ENCODE results near the gene METTL18.

METTL18 gene

DNA sequence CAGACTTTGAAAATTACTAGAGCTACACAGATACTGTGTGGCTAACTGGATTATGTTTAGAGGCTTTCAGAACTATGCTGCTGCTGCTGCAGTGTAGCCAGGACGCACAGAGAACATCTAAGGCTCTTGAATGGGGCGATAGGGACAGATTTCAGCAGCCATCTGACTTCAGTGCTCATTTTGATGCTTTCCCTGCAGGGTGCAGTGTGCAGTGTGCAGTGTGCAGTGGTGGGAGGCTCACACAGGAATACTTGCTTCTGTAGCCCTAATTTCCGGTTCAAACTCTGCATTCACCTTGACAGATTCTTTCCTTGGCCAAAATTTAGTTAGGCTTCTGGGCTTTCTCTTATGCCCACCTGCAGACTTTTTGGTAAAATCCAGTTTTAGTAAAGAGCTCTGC, 7.7 kb downstream of the METTL18 start:
- DNase-seq (ENCODE audit: low read depth in 2 of 2) = no peak

GRCh38 chr1:169785267-169785666, 9.4 kb downstream of the METTL18 start:
- DNase-seq (ENCODE audit: low read depth in 2 of 2) = no peak

- DNase-seq (ENCODE audit: low read depth in 2 of 2) = no peak
These were observed 10.6 kb downstream of the METTL18 start for GRCh38 chr1:169784102-169784501.

DNA sequence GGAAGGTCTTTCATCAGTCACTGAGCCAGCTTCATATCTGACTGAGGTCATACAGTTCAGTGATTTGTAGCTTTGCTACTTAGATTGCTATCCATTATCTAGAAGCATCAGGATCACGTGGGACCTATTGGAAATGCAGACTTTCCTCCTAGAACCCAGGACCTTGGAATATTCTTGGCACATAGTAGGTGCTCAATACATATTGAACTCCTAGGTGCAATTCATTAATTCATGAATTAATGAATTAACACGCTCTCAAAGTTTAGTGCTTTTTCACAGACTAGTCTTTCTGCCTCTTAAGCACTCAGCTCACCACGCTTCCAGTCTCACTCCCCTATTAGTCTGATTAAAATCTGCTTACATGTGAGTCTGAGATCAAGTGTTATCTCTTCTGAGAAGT, 12.1 kb downstream of the METTL18 start:
- no peak for DNase-seq (ENCODE audit: low read depth in 2 of 2)

- DNase-seq (ENCODE audit: low read depth in 2 of 2) = no peak
These were observed 14.7 kb downstream of the METTL18 start for GRCh38 chr1:169779970-169780369.

DNA sequence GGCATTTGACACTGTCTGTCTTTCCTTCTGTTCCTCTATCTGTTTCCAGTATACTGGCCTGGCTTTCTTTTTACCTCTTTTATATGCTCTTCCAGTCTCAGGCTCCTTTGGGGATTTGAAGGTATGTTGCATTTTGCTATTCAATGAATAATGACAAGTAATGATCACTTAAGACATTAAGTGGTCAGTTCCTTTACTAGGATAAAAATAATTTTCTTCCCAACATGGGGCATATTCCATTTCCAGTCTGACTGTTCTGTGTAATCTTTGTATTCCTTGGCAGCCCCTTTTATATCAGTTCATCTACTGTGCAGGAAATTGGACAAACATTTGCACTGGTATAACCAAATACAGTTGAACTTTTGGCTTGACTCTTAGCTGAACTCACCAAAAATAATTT, 15.6 kb downstream of the METTL18 start:
- no peak for DNase-seq (ENCODE audit: low read depth in 2 of 2)

- DNase-seq (ENCODE audit: low read depth in 2 of 2) = no peak
These were observed 18.3 kb downstream of the METTL18 start for GRCh38 chr1:169776440-169776839.

GRCh38 chr1:169768161-169768560, 26.5 kb downstream of the METTL18 start:
- no peak for DNase-seq (ENCODE audit: low read depth in 2 of 2)

DNA sequence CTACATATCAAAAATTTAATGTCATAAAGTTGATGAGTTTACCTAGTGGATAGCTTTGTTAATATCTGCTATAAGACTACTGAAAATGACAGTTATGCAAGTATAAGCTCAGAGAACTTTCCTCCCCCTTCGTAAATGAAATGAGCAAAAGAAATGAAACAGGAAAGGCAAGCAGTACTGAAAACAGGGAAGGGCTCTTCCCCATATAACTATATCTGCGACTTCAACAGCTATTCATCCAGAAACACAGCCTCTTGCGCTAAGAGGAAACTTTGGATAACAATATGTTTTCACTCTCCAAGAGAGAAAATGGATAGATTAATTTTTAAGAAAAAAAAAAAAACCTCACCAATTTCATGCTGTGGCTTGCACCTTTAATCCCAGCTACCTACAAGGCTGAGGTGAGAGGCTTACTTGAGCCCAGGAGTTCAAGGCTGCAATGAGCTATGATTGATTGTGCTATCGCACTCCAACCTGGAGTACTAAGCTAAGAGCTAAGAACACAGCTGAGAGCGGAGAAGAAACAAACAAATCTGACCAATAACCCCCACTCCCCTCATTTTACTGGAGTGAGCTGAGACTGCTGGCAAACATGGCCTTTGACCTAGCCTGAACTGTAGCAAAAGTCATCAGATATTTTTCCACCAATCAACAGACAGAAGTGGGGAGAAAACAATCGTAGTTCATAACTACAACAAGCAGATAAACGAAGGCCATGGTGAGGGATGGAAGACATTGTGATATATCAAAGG, 29.0 kb downstream of the METTL18 start:
- no peak for DNase-seq (ENCODE audit: low read depth in 2 of 2)

GRCh38 chr1:169764919-169765318, 29.8 kb downstream of the METTL18 start:
- no peak for DNase-seq (ENCODE audit: low read depth in 2 of 2)

DNA sequence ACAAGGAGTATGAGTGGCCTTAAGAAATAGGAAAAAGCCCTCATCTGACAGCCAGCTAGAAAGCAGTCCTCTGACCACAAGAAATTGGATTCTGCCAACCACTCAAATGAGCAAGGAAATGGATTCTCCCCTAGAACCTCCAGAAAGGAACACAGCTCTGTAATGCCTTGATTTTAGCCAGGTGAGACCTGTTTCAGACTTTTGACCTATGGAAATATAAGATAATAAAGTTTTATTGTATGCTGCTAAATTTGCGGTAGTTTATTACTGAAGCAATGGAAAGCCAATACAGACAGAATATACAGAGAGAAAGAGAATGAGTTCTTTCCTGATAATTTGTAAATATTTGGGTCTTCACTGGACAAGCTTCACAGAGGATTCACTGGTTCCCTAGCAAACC, 32.0 kb downstream of the METTL18 start:
- DNase-seq (ENCODE audit: low read depth in 2 of 2) = no peak

DNA sequence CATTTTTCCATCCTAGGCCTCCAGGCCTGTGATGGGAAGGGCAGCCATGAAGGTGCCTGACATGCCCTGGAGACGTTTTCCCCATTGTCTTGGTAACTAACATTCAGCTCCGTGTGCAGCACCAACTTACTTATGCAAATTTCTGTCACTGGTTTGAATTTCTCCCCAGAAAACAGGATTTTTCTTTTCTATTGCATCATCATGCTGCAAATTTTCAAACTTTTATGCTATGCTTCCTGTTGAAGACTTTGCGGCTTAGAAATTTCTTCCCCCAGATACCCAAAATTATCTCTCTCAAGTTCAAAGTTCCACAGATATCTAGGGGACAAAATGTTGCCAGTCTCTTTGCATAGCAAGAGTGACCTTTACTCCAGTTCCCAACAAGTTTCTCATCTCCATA, 35.7 kb downstream of the METTL18 start:
- DNase-seq (ENCODE audit: low read depth in 2 of 2) = no peak

- DNase-seq (ENCODE audit: low read depth in 2 of 2) = no peak
These were observed 41.2 kb downstream of the METTL18 start for GRCh38 chr1:169753549-169753948.

DNA sequence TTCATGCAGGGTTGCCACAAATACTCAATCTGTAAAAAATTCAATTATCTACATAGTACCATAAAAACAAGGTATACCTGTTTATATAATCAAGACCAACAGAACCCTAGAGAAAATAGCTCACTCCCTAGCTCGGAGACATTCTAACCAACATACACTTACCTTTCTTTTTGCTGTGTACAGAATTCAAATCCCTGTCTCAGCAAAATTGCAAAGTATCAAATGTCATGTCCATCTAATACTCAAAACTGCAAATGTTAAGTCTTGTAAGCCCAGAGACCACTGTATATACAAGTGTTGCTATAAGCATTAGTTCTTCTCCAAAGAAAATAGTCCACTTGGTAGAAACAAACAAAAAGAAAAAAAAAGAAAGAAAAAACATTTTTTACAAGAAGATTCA, 44.7 kb downstream of the METTL18 start:
- no peak for DNase-seq (ENCODE audit: low read depth in 2 of 2)

- DNase-seq (ENCODE audit: low read depth in 2 of 2) = no peak
These were observed 48.2 kb downstream of the METTL18 start for GRCh38 chr1:169746550-169746949.

DNA sequence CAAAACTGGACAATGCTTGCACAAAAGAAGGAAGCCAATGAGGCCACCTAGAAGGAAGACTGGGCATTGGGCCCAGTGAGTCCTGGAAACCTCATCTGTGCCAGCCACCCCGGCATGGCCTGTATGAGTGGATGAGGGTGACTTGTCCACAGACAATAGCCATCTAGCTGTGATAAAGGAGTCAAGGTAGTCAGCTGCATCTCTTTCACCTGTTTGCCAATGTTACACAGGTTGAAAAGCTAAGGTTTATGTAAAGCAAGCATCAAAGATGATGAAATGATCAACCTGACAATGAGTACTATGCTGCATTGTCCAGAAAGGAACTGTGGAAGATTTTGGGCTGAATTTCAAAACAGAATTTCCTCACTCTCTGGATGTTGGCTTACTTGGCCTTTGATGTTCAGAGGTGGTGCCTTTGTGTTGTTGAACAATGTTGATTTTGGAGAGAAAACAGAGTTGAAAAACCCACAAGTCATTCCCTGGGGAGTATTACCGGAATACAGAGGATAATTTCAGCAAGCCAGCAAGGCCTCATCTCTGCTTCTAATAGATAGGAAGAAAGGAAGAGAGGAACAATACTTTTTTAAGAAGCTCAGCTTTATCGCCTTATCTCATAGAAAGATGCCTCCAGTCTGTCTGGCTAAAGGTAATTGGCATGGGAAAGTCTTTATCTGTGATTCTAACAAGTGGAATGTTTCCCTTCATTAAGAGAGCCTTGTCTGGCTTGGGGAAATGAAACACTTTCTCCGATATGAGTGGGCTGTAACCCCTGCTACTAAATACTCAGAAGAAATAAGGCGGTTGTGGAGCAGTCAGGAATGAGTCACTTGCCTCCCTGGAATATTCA, 49.5 kb downstream of the METTL18 start:
- no peak for DNase-seq (ENCODE audit: low read depth in 2 of 2)

All from stimulated activated CD4-positive, alpha-beta T cell treated with anti-CD3 and anti-CD28 coated beads, Interleukin-4, amount 100 ng/mL, for 48 hours (primary cell).